ENCODE data around the gene CPEB4.

CPEB4 gene

DNA sequence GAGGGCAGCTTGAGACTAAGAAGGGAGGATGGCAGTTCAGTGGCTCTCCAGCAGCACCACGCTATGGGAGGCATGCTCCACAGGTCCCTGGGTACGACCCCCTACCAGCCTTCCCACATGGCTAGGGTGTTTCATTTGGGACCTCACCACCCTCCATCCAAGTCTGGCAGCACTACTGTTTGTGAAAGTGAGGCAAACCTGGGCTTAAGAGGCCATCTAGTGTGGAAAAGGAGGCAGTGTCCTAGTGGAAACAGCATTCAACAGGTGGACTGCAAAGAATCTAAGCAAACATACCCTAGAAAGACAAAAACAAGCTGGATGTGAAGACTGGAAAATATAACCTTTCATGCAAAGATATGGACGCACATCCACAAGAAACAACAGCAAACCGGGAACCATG is 96.1 kb downstream of the CPEB4 start:
- no peak for DNase-seq

- DNase-seq = no peak
These were observed 100.6 kb downstream of the CPEB4 start, which contains the start of gene C5orf47 for GRCh38 chr5:173988554-173989431. TSS of gene C5orf47 (plus strand) at chr5:173989170. CDS start at chr5:173989264, 94 bp downstream.

DNA sequence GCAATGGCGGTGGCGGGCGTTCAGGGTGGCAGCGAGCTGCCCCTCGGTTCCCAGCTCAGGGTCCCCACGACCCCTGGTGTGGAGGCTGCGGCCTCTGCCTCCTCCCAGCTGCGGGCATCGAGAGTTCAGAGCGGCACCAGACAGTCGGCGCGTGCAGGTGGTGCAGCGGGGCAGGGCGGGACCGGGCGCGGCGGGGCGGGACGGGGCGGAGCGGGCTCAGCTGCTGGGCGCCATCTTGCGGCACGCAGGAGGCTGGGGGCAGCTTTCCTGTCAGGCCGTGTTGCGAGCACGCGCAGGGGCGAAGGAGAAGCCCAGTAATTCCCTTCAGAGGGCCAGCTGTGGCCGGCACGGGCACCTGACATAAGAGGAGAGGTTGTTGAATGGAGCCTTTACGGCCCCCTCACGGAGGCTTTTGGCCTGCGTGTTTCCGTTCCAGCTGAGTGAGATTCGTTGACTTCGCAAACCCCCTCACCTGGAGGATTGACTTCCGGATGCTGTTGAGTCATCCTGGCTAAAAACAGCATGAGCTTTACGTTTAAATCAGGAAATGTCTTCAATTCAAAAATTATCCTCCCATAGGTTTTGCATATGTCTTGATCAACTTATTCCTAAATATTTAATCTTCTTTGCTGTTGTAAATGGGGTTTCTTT is 101.4 kb downstream of the CPEB4 start:
- DNase-seq = no peak

GRCh38 chr5:173997331-173997730 is 109.2 kb downstream of the CPEB4 start:
- no peak for DNase-seq

- no peak for DNase-seq
These were observed 110.4 kb downstream of the CPEB4 start for GRCh38 chr5:173998531-173998930.

- no peak for DNase-seq
These were observed 111.9 kb downstream of the CPEB4 start for GRCh38 chr5:174000076-174000475.

GRCh38 chr5:174003795-174004194 is 115.6 kb downstream of the CPEB4 start:
- no peak for DNase-seq

DNA sequence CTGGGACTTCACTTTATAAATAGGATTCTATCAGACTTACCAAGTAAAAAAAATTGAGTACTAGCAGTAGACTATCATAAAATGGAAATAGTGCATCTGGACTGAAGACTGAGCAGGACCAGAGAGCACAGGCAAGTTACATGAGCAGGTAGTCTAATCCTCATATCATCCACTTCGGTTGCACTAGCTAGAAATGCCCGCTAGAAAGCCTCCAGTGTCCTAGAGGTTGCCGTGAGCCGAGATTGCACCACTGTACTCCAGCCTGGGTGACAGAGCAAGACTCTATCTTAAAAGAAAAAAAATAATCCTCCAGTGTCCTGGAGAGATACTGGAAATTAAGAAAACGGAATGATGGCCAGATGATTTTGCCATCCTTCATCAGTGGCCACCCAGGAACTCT is 120.8 kb downstream of the CPEB4 start:
- no peak for DNase-seq

GRCh38 chr5:174010365-174010764 is 122.2 kb downstream of the CPEB4 start:
- no peak for DNase-seq

DNA sequence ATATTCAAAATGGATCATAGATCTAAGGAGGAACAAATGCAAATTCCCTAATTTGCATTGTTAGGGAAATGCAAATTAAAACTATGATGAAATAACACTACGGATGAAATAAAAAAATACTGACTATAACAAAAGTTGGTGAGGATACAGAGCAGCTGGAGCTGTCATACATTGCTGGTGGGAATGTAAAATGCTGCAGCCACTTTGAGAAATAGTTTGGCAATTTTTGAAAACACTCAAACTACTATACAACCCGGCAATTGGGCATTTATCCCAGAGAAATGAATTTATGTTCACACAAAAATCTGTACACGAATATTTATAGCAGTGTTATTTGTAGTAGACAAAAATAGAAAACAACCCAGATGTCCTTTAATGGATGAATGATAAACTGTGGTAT is 123.3 kb downstream of the CPEB4 start:
- no peak for DNase-seq
